ENCODE results near the gene CAMKMT.

DNA sequence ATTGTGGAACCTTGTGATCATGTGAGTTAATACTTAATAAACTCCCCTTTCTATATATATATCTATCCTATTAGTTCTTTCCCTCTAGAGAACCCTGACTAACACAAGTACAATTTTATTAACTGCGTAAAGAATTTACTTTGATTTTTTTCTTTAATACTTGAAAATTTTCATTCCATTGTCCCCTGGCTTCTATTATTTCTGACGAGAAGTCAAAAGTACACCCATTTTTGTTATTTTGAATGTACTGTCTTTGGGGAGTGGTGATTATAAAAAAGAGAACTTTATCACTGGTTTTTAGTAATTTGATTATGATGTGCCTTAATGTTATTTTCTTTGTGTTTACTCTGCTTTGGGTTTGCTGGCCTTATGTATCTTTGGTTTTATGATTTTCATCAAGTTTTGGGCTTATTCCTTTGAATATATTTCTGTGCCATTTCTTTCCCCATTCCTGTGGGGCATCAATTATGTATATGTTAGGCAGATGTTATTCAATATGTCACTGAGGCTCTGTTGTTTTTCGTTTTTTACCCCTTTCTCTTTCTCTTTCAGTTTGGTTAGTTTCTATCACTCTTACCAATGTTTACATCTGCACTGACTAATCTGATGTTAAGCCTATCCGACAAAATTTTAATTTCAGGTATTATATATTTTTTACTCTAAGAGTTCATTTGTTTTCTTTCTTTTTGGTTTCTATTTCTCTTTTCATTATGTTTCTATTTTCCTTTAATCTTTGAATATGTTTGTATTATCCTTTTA is 271.4 kb downstream of the CAMKMT start:
- TF ChIP-seq, protein P1, sequence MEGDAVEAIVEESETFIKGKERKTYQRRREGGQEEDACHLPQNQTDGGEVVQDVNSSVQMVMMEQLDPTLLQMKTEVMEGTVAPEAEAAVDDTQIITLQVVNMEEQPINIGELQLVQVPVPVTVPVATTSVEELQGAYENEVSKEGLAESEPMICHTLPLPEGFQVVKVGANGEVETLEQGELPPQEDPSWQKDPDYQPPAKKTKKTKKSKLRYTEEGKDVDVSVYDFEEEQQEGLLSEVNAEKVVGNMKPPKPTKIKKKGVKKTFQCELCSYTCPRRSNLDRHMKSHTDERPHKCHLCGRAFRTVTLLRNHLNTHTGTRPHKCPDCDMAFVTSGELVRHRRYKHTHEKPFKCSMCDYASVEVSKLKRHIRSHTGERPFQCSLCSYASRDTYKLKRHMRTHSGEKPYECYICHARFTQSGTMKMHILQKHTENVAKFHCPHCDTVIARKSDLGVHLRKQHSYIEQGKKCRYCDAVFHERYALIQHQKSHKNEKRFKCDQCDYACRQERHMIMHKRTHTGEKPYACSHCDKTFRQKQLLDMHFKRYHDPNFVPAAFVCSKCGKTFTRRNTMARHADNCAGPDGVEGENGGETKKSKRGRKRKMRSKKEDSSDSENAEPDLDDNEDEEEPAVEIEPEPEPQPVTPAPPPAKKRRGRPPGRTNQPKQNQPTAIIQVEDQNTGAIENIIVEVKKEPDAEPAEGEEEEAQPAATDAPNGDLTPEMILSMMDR (IDR thresholded peaks at IDR 0.05): no peak
- no peak for TF ChIP-seq POLR2A (IDR thresholded peaks at IDR 0.05)
- TF ChIP-seq EP300 (IDR thresholded peaks at IDR 0.05): no peak
- TF ChIP-seq POLR2AphosphoS5 (IDR thresholded peaks at IDR 0.05): no peak
